Brain microvascular endothelial cell (primary cell): ENCODE measurements around the gene CEBPB.

Source experiments
- DNase-seq: peaks from one replicate; pipeline ENCODE4 v3.0.0-alpha.2; 2020
- H3K27ac ChIP-seq: fragments of 250-450 bp; sonication (Bioruptor Pico); 2 replicates; pipeline ENCODE4 v1.5.1; 2020; ENCODE audit warnings: mild to moderate bottlenecking, moderate library complexity
- H3K27me3 ChIP-seq: fragments of 250-450 bp; sonication (Bioruptor Pico); replicated peaks from 2 replicates; pipeline ENCODE4 v1.5.1; 2020; ENCODE audit warnings: mild to moderate bottlenecking
- H3K36me3 ChIP-seq: fragments of 250-450 bp; sonication (Bioruptor Pico); replicated peaks from 2 replicates; pipeline ENCODE4 v1.5.1; 2020; ENCODE audit warnings: mild to moderate bottlenecking
- H3K4me3 ChIP-seq: 2 replicates; pipeline ENCODE4 v1.5.1; 2011; ENCODE audit warnings: low read depth, mild to moderate bottlenecking, control low read depth, low read length, moderate library complexity
- in situ Hi-C: cut with HindIII; loops from 2 replicates; pipeline ENCODE4 v1.10.0; 2017; ENCODE audit warnings: low sequenced_read_pairs, low pct_ligation_motif_present
- TF ChIP-seq, protein P1 (sequence below): IDR thresholded peaks from 2 replicates; pipeline ENCODE4 v1.5.1; 2011; ENCODE audit warnings: low read depth, mild to moderate bottlenecking, moderate library complexity, low read length, control low read depth, inconsistent platforms; ENCODE audit errors: missing control alignments

The CEBPB gene

GRCh38 chr20:50224531-50225255, 34.1 kb downstream of the CEBPB start:
- Histone ChIP-seq H3K27me3 (no peaks in the 10 kb centered on the region), H3K27ac (peak overlapping the region; percentile 15), H3K4me3 (no peak overlapping the region), H3K36me3 (no peaks in the 10 kb centered on the region)
- TF ChIP-seq, protein P1, sequence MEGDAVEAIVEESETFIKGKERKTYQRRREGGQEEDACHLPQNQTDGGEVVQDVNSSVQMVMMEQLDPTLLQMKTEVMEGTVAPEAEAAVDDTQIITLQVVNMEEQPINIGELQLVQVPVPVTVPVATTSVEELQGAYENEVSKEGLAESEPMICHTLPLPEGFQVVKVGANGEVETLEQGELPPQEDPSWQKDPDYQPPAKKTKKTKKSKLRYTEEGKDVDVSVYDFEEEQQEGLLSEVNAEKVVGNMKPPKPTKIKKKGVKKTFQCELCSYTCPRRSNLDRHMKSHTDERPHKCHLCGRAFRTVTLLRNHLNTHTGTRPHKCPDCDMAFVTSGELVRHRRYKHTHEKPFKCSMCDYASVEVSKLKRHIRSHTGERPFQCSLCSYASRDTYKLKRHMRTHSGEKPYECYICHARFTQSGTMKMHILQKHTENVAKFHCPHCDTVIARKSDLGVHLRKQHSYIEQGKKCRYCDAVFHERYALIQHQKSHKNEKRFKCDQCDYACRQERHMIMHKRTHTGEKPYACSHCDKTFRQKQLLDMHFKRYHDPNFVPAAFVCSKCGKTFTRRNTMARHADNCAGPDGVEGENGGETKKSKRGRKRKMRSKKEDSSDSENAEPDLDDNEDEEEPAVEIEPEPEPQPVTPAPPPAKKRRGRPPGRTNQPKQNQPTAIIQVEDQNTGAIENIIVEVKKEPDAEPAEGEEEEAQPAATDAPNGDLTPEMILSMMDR, result peak; percentile 50
- in situ Hi-C loops, result no loop called here
- DNase-seq, result peak; percentile 43

DNA sequence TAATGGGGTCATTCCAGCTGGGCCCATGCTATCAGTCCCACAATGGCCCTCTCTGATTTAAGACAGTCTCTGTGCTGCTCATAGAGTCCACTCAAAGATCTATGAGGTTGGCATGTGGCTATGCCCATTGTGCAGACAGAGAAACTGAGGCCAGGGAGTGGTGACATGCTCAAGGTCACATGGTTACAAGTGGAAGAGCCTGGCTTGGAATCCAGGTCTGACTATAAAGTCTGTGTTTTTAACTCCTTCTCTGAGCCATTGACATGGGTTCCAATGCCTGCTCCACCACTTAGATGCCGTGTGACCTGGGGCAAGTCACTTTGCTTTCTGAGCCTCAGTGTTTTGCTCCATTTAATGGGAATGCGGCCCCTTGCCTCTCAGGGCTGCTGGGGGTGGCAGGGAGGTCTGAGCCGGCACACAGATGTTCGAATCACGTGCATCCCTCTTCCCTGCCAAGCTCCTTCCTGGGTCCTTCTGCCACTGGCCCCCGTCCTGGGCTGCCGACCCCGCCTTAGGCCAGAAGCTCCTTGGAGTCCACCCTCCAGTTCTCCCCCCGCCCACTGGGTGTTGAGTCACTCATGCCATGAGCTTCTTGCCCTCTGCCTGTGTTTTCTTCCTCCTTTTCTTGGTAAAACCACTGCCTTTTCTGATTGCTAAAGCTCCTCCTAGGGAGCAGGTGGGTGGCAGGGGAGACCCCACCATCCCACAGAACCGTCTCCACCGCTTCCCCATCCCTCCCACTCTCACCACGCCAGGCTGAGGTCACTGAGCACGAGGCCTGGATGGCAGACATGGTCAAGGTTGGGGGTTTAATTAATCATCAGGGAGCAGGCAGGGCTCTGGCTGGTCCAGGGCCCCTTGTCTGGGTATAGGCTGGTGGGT, 35.7 kb downstream of the CEBPB start:
- H3K27ac ChIP-seq, result no peak overlapping the region
- no peaks in the 10 kb centered on the region for H3K27me3 ChIP-seq
- DNase-seq, result no peak
- H3K4me3 ChIP-seq, result no peak overlapping the region
- in situ Hi-C loops, result no loop called here
- H3K36me3 ChIP-seq, result no peaks in the 10 kb centered on the region
- TF ChIP-seq, protein P1, result no peak

DNA sequence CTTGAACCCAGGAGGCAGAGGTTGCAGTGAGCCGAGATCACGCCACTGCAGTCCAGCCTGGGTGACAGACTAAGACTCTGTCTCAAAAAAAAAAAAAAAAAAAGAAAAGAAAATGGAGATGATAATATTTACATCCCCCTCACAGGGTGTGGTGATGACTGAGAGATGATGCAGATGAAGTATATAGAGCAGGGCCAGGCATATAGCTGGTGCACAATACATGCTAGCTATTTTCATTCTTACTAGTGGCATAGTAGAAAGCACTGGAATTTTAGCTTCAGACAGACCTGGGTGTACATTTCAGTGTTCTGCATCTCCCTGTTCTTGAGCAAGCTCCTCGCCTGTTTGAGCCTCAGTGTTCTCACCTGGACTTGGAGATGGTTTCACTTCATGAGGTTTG, 36.9 kb downstream of the CEBPB start:
- in situ Hi-C loops, result no loop called here
- no peak for DNase-seq

GRCh38 chr20:50229156-50229607, 38.6 kb downstream of the CEBPB start:
- H3K27ac ChIP-seq, result no peak overlapping the region

More for the DNA sequence above, 36.9 kb downstream of the CEBPB start:
- Histone ChIP-seq H3K4me3 (no peak overlapping the region), H3K27ac (no peak overlapping the region), H3K36me3 (no peaks in the 10 kb centered on the region), H3K27me3 (no peaks in the 10 kb centered on the region)
- TF ChIP-seq, protein P1, result no peak

DNA sequence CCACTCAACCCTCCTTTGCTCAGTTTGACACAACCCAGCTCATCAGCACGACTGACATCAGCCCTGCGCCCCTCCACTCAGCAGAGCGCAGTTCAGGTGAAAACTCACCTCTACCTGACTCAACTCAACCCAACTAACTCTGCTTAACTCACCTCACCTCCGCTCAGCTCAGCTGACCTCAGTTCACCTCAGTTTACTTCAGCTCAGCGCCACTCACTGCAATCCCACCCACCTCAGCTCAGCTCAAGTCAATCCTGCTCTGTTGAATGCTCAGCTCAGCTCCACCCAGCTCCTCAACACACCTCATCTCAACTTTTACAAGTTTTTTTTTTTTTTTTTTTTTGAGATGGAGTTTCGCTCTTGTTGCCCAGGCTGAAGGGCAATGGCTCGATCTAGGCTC, 39.6 kb downstream of the CEBPB start:
- TF ChIP-seq, protein P1, result no peak
- H3K27ac ChIP-seq, result no peak overlapping the region
- in situ Hi-C loops, result no loop called here
- DNase-seq, result no peak
- H3K4me3 ChIP-seq, result no peak overlapping the region
- no peaks in the 10 kb centered on the region for H3K27me3 ChIP-seq
- no peaks in the 10 kb centered on the region for H3K36me3 ChIP-seq

More at GRCh38 chr20:50229156-50229607, 38.6 kb downstream of the CEBPB start:
- Histone ChIP-seq H3K27me3 (no peaks in the 10 kb centered on the region), H3K4me3 (no peak overlapping the region), H3K36me3 (no peaks in the 10 kb centered on the region)
- DNase-seq, result no peak
- in situ Hi-C loops, result no loop called here
- TF ChIP-seq, protein P1, result no peak
